Nephron progenitor cell (in vitro differentiated cells): ENCODE data around the gene TXNRD1.

Experiments used
- DNase-seq: peaks from one replicate; pipeline ENCODE4 v3.0.0; 2021
- H3K27ac Mint-ChIP-seq: 2 replicates; pipeline ENCODE4 v1.8.0; 2021; ENCODE audit warnings: mild to moderate bottlenecking, moderate library complexity, mixed read lengths
- H3K27me3 Mint-ChIP-seq: 2 replicates; pipeline ENCODE4 v1.8.0; 2021; ENCODE audit warnings: mild to moderate bottlenecking, low read depth, mixed read lengths; ENCODE audit not compliant: poor library complexity
- H3K36me3 Mint-ChIP-seq: 2 replicates; pipeline ENCODE4 v1.8.0; 2021; ENCODE audit warnings: low read depth, mixed read lengths
- H3K4me1 Mint-ChIP-seq: 2 replicates; pipeline ENCODE4 v1.8.0; 2021; ENCODE audit warnings: mixed read lengths
- H3K4me3 Mint-ChIP-seq: 2 replicates; pipeline ENCODE4 v1.8.0; 2021; ENCODE audit warnings: mild to moderate bottlenecking, moderate library complexity, mixed read lengths
- H3K9me3 Mint-ChIP-seq: 2 replicates; pipeline ENCODE4 v1.8.0; 2021; ENCODE audit warnings: mild to moderate bottlenecking, moderate library complexity, mixed read lengths
- TF ChIP-seq, protein P1 (sequence below): fragments of 200-600 bp; sonication (generic); IDR thresholded peaks from 2 replicates; pipeline ENCODE4 v1.5.0; 2021; ENCODE audit warnings: antibody characterized with exemption

TXNRD1 gene

DNA sequence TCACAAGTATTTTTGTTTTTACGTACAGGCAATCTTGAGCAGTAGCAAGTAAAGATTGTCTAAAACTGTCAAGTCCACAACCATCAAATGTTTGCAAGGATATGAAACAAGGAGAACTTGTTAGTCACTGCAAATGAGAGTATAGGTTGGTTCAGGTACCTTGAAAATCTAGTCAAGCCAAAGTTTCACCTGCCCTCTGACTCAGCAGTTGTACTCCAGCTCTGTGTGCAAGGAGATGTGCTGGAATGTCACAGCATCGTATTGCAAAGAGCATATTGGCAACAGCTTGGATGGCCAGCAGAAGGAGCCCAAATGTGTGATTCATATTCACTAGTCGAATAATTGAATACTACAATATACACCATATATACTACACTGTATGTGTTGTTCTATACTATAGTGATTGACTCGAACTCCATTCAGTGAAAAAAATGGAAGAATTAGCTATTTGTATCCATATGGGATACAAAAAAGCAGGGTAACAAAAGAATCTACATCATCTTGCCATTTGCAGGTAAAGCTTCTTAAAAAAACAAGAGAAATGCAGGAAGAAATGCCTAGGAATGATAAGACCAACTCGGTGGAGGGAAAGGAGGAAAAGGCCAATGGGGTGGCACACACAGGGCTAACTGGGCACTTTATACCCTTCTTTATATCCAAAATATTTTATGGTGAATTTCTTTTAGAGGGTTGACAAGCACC, 131.9 kb downstream of the TXNRD1 start:
- H3K27me3 Mint-ChIP-seq = no peaks in the 10 kb centered on the region
- H3K9me3 Mint-ChIP-seq = no peaks in the 10 kb centered on the region
- peaks cover 46% of the 10 kb centered on the region for H3K36me3 Mint-ChIP-seq
- DNase-seq = no peak
- TF ChIP-seq, protein P1, sequence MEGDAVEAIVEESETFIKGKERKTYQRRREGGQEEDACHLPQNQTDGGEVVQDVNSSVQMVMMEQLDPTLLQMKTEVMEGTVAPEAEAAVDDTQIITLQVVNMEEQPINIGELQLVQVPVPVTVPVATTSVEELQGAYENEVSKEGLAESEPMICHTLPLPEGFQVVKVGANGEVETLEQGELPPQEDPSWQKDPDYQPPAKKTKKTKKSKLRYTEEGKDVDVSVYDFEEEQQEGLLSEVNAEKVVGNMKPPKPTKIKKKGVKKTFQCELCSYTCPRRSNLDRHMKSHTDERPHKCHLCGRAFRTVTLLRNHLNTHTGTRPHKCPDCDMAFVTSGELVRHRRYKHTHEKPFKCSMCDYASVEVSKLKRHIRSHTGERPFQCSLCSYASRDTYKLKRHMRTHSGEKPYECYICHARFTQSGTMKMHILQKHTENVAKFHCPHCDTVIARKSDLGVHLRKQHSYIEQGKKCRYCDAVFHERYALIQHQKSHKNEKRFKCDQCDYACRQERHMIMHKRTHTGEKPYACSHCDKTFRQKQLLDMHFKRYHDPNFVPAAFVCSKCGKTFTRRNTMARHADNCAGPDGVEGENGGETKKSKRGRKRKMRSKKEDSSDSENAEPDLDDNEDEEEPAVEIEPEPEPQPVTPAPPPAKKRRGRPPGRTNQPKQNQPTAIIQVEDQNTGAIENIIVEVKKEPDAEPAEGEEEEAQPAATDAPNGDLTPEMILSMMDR = no peak
- peaks cover 3% of the 10 kb centered on the region for H3K4me1 Mint-ChIP-seq
- H3K4me3 Mint-ChIP-seq = no peak overlapping the region
- H3K27ac Mint-ChIP-seq = no peak overlapping the region

DNA sequence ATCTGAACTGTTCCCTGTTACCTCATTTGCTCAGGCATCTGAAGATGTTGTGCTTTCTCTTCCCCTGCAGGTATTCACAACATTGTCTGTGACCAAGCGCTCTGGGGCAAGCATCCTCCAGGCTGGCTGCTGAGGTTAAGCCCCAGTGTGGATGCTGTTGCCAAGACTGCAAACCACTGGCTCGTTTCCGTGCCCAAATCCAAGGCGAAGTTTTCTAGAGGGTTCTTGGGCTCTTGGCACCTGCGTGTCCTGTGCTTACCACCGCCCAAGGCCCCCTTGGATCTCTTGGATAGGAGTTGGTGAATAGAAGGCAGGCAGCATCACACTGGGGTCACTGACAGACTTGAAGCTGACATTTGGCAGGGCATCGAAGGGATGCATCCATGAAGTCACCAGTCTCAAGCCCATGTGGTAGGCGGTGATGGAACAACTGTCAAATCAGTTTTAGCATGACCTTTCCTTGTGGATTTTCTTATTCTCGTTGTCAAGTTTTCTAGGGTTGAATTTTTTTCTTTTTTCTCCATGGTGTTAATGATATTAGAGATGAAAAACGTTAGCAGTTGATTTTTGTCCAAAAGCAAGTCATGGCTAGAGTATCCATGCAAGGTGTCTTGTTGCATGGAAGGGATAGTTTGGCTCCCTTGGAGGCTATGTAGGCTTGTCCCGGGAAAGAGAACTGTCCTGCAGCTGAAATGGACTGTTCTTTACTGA, 132.9 kb downstream of the TXNRD1 start:
- H3K4me1 Mint-ChIP-seq = no peaks in the 10 kb centered on the region
- H3K27me3 Mint-ChIP-seq = no peaks in the 10 kb centered on the region
- TF ChIP-seq, protein P1 = no peak
- H3K4me3 Mint-ChIP-seq = no peak overlapping the region
- H3K9me3 Mint-ChIP-seq = no peaks in the 10 kb centered on the region
- peaks cover 48% of the 10 kb centered on the region for H3K36me3 Mint-ChIP-seq
- no peak overlapping the region for H3K27ac Mint-ChIP-seq
- DNase-seq = no peak

DNA sequence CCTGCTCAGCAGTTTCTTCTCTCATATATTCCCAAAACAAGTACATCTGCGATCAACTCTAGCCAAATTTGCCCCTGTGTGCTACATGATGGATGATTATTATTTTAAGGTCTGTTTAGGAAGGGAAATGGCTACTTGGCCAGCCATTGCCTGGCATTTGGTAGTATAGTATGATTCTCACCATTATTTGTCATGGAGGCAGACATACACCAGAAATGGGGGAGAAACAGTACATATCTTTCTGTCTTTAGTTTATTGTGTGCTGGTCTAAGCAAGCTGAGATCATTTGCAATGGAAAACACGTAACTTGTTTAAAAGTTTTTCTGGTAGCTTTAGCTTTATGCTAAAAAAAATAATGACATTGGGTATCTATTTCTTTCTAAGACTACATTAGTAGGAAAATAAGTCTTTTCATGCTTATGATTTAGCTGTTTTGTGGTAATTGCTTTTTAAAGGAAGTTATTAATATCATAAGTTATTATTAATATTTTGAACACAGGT, 133.5 kb downstream of the TXNRD1 start:
- no peak overlapping the region for H3K4me3 Mint-ChIP-seq
- H3K4me1 Mint-ChIP-seq = no peaks in the 10 kb centered on the region
- TF ChIP-seq, protein P1 = no peak
- no peaks in the 10 kb centered on the region for H3K9me3 Mint-ChIP-seq
- H3K36me3 Mint-ChIP-seq = peaks cover 50% of the 10 kb centered on the region
- no peaks in the 10 kb centered on the region for H3K27me3 Mint-ChIP-seq
- DNase-seq = no peak
- H3K27ac Mint-ChIP-seq = no peak overlapping the region

DNA sequence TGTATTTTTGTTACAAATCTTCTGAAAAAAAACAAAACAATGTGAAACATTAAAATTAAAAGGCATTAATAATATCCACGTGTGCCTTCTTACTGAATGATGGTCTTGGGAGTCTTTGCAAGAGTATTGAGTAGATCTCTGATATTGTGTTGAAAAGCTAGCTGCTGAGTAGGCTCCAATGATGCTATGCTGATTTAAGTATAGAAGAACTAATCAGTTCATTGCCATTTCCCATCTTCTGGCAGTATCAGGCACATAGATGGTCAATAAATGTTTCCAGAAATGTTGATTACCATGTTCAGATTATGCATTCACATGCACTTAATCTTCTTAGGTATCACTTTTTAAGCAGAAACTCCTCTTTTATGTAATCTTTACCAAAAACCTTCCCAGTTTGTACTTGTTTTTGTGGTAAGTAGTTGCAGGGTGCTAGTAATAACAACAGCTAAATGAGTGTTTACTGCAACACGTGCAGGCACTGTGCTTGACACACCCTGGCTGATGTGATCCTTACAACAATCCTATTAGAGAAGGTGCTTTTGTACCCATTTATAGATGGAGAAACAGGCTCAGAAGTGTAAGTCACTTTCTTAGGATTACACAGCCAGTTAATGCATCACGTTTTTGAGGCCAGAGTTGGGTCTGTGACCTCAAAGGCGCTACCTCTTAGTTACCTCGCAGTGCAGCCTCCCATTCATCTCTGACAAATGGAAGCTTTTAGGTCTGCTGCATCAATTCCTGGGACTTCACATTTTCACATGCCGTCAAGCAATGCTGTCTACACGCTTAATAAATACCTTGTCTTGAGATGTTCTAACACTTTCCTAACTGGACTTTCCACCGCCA, 134.9 kb downstream of the TXNRD1 start:
- no peak overlapping the region for H3K4me3 Mint-ChIP-seq

More for the DNA sequence above, 134.9 kb downstream of the TXNRD1 start:
- Mint-ChIP-seq H3K9me3 (no peaks in the 10 kb centered on the region), H3K27me3 (no peaks in the 10 kb centered on the region), H3K4me1 (no peaks in the 10 kb centered on the region), H3K36me3 (peaks cover 50% of the 10 kb centered on the region), H3K27ac (peak overlapping the region; percentile 36)
- TF ChIP-seq, protein P1 = no peak
- no peak for DNase-seq
